Inflammatory macrophage treated with lipopolysaccharide for 1 hour (primary cell): ENCODE results near the gene IDS.
A peak's percentile ranks its signal among the peaks of the same experiment; 100 is the strongest.
"Not testable (repeated sequence)": the region's sequence is repeated elsewhere in the genome, so short reads cannot be mapped to it uniquely, and the experiment has no call there.

Experiments used
- DNase-seq, 2 donors: peaks; one replicate each; pipeline ENCODE4 v3.0.0-alpha.2; 2020 to 2022

Gene IDS

DNA sequence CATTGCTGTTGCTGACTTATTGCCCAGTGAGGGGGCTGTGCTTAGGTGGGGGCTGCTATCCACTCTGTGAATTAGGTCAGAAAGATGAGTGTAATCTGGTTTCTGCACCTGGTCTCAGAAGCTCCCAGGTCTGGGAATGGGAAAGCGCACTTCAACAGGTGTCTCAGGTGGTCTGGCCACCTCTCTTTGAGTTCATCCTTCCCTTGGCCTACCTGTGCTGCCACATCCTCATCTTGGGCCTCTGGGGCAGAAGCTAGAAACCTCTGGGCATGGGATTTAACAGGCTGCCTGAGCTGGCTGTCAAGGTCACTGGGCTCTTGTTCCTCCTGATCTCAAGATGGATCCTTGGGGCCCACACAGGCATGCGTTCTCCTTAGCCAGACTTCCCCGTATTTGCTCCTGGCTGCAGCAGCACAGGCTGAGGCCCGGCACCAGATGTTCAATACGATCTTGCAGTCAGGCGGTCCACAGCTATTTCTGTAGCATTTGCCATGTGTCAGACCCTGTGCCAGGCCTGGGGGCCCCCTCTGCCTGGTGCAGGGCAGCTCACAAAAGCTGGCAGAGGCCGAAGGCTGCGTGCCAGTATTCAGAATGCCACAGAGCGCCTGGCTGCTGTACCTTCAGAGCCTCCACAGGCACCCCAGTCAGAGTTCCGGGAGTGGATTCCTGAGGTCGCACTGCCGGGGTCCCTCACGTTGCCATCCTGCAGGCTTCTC lies 21.4 kb upstream of the IDS start:
- DNase-seq, result not testable (repeated sequence)

GRCh38 chrX:149525903-149526302 lies 20.8 kb upstream of the IDS start:
- DNase-seq, result not testable (repeated sequence)

DNA sequence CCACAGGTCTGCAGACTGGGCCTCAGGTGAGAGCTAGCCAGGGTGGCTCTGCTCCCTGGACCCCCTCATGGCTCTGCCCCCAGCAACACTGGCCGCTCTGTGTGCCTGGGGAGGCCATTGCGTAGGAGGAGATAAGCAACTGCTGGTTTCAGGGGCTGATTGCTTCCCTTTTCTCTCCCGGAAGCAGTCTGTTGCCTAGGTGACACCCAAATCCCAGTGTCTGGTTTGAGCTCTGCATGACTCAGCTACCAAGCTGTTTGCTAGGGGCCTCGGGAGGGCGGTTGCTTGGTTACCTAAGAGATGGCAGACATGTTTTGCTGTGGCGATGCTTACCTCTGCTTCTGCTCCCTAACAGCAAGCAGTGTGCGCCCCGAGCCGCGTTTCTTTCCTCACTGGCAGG lies 20.3 kb upstream of the IDS start:
- DNase-seq, result peak; percentile 23 to 59

- DNase-seq, result no peak
These were observed 17.8 kb upstream of the IDS start for GRCh38 chrX:149522916-149523315.

DNA sequence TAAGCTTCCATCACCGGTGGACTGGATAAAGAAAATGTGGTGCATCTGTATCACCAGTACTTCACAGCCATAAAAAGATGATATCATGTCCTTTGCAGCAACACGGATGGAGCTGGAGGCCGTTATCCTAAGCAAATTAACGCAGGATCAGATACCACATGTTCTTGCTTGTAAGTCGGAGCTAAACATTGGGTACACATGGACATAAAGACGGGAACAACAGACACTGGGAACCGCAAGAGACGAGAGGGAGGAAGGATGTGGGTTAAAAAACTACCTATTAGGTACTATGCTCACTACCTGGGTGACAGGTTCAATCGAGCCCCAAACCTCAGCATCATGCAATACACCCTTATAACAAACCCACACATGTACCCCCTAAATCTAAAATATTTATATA lies 16.3 kb upstream of the IDS start:
- DNase-seq, result no peak

GRCh38 chrX:149520636-149521277 lies 15.7 kb upstream of the IDS start:
- DNase-seq, result not testable (repeated sequence)

GRCh38 chrX:149518236-149518635 lies 13.1 kb upstream of the IDS start:
- no peak for DNase-seq

GRCh38 chrX:149517308-149517707 lies 12.2 kb upstream of the IDS start:
- no peak for DNase-seq

DNA sequence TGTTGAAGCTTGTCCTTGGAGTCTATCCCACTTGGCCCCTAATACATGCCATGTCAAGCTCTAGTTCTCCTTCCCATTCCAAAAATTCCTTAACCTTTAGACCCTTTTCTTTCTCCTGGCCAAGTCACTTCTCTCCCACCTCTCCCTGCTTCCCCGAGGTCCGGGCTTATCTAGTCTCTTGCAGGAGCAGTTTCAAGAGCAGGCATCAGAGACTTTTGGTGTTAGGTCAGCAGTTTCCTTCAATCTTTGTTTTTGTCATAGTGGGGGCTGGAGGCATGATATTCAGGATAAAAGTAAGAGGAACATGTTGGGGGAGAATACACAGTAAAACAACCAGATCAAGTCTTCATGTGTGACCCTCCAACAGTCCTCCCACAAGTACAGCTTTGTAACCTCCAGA lies 11.5 kb upstream of the IDS start:
- no peak for DNase-seq

DNA sequence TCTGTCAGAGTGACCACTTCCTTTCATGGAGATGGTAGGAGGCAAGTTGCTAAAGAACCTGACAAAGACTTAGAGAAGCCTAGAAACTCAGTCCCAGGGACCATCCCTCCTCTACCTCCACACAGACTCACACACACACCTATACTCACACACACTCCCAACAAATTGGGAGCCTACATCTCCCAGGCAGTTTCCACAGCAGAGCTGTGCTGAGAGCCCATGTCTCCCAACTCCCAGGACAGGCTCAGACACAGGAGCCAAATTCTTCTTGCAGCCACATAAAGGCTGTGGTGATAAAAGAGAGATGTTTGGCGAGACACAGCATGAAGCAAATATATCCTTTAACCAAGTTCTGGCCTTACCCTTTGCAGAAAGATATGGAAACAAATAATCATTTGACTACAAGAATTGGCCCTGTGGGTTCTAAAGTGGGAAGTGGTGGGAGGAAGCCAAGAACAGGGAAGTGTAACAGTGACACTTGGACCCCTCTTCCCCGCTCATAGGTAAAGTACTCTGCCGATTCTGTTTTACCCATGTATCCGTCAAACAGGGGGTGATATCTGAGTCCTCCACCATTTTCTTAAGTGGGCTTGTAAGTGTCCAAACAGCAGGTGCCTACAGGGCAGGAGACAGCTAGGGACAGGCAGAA lies 11.0 kb upstream of the IDS start:
- DNase-seq, result no peak

GRCh38 chrX:149513825-149514428 lies 8.8 kb upstream of the IDS start:
- DNase-seq, result no peak

DNA sequence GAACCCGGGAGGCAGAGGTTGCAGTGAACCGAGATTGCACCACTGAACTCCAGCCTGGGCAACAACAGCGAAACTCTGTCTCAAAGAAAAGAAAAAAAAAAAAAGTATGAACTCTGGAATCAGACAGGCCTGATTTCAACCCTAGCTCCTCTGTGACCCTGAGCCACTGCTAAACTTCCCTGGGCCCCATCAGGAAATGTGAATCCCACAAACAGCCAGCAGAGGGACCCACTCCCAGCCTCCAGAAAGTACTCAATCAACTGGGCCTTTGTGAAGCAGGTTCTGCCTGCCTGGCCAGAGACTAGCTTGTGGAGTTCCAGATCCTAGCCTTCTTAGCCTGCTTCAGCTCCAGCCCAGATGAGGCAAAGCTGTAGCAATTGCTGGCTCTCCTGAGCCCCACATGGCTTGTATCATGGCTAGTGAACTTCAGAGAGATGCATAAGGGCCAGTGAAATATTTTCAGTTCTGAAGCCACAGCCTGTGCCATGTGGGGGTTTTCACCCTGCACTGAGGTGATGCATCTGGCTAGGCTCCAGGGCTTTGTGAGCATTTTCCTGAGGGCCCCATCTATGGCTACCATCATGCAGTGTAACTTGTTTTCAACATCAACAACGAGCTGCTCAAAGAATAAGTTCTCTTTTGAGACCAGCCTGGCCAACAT lies 7.2 kb upstream of the IDS start:
- DNase-seq, result peak in 1 of 2 donors; percentile 64

DNA sequence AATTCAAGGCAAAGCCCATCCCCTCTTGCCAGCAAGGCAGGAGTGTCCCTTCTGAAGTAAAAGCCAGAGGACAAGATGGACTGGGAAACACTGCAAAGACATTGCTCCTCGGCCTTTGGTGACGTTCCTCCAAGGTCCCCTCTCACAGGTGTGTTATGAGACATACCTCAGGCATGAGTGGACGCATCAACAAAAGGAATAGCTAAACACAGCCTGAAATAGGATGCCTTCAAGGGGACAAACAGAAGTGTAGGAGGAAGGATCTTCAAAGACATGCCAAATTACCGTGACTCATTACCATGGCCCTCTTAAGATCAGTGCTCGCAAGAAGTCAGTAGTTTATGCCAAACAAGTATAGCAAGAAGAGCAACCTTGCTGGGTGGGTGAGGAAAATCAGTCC lies 6.0 kb upstream of the IDS start:
- no peak for DNase-seq

DNA sequence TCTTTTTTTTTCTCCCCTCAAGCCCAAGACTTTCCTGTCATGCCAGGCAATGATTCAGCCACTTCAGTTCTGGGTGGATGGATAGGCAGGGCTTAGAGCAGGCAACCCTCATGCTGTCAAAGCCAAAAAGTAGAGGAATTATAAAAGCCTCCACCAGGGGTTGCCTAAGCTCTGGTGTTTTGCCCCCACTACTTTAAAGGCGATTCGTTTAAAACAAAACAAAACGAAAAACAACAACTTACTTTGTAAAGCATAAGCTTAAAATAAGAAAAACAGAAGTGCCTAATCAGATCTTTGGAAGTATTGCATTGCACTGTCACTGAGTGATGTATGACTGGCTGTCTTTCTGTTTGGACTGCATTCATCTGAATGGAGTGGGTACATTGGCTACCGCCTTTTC lies 5.3 kb upstream of the IDS start:
- peak in 1 of 2 donors; percentile 15 for DNase-seq

GRCh38 chrX:149508467-149508866 lies 3.4 kb upstream of the IDS start:
- no peak for DNase-seq

- no peak for DNase-seq
These were observed 1.2 kb upstream of the IDS start for GRCh38 chrX:149506349-149506748.

- DNase-seq, result no peak
These were observed 565 bp upstream of the IDS start for GRCh38 chrX:149505671-149506070.

DNA sequence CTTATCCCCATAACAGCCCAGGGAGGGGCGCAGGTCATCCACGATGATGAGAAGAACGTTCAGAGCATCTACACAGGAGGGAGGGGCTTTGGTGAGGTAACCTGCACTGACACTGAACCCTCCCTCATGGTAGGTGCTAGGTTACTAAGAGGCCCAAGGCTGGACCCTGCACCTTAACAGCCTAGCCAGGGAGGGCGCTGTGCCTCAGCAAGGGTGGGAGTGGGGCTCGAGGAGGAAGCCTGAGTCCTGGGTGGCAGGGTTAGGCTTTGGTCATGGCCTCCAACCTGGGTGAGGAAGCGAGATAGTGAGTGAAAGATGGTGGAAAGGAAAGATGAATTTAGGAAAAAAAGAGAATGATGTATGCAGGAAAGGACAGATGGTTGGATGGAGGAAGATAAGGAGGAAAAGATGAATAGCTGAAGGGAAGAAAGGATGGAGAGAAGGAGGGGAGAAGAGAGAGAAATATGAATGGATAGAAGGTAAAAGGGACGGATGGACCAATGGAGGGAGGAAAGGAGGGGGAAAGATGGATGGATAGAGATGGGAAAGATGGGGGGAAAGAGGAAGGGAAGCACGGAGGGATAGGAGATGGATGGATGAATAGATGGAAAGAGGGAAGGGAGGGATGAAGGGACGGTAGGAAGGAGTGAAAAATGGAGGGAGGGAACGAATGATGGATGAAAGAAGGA lies 736 bp downstream of the IDS start:
- peak in 1 of 2 donors; percentile 32 for DNase-seq

DNA sequence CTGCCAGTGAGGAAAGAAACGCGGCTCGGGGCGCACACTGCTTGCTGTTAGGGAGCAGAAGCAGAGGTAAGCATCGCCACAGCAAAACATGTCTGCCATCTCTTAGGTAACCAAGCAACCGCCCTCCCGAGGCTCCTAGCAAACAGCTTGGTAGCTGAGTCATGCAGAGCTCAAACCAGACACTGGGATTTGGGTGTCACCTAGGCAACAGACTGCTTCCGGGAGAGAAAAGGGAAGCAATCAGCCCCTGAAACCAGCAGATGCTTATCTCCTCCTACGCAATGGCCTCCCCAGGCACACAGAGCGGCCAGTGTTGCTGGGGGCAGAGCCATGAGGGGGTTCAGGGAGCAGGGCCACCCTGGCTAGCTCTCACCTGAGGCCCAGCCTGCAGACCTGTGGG lies 1.7 kb downstream of the IDS start:
- peak; percentile 24 to 57 for DNase-seq

- DNase-seq, result not testable (repeated sequence)
These were observed 2.2 kb downstream of the IDS start for GRCh38 chrX:149502923-149503322.

GRCh38 chrX:149499766-149500165 lies 5.3 kb downstream of the IDS start:
- DNase-seq, result no peak

DNA sequence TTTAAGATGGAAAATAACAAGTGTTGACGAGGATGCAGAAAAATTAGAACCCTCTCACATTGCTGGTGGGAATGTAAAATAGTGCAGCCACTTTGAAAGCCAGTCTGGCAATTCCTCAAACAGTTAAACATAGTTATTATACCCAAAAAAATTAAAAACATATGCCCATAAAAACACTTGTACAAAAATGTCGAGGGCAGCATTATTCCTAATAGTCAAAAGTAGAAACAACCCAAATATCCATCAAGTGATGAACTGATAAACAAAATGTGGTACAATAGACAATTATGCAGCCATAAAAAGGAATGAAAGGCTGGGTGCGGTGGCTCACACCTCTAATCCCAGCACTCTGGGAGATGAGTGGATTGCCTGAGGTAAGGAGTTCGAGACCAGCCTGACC lies 6.3 kb downstream of the IDS start:
- no peak for DNase-seq

DNA sequence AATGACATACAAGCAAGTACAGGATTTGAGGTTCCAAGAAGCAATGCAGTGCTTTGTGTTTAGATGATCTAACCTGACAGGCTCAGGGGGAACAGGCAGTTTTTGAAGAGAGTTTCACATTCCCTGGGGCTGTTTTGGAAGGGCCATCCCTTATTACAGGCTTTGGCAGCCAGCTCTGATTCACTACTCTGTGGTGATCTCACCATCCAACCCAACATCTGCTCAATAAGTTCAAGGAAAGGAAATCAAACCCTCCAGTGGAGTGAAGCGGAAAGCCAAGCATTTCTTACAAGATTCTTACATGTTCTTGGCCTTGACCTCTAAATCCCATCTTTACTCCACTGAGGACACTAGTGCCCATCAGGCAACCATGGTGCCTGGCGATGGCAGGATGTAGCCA lies 7.5 kb downstream of the IDS start:
- no peak for DNase-seq
